AG09309 (cell line): ENCODE results near the gene CDH13.

Experiments used
- DNase-seq: peaks from one replicate; pipeline ENCODE4 v3.0.0-alpha.2; 2010; ENCODE audit warnings: low read depth
- H3K4me3 ChIP-seq: 2 replicates; pipeline ENCODE4 v1.5.1; 2011; ENCODE audit warnings: mild to moderate bottlenecking, low read depth, low read length, moderate library complexity; ENCODE audit not compliant: control insufficient read depth
- CTCF ChIP-seq: IDR thresholded peaks from 2 replicates; pipeline ENCODE4 v1.5.1; 2011; ENCODE audit warnings: mild to moderate bottlenecking, low read depth, low read length, inconsistent platforms; ENCODE audit not compliant: insufficient read depth, control insufficient read depth; ENCODE audit errors: missing control alignments

Gene CDH13

GRCh38 chr16:82716361-82716855 lies 89.6 kb downstream of the CDH13 start:
- DNase-seq, result no peak
- no peak for TF ChIP-seq CTCF
- no peak overlapping the region for H3K4me3 ChIP-seq

GRCh38 chr16:82720414-82720813 lies 93.6 kb downstream of the CDH13 start:
- no peak for DNase-seq
- no peak overlapping the region for H3K4me3 ChIP-seq
- no peak for TF ChIP-seq CTCF

- TF ChIP-seq CTCF, result no peak
- DNase-seq, result no peak
These were observed 99.5 kb downstream of the CDH13 start for GRCh38 chr16:82726306-82726705.

GRCh38 chr16:82728901-82729300 lies 102.1 kb downstream of the CDH13 start:
- DNase-seq, result no peak
- no peak overlapping the region for H3K4me3 ChIP-seq
- no peak for TF ChIP-seq CTCF

More at GRCh38 chr16:82726306-82726705, 99.5 kb downstream of the CDH13 start:
- no peak overlapping the region for H3K4me3 ChIP-seq

- H3K4me3 ChIP-seq, result no peak overlapping the region
- TF ChIP-seq CTCF, result no peak
- DNase-seq, result no peak
These were observed 104.1 kb downstream of the CDH13 start for GRCh38 chr16:82730901-82731300.

GRCh38 chr16:82732461-82732860 lies 105.7 kb downstream of the CDH13 start:
- peak; percentile 57 for DNase-seq

More at GRCh38 chr16:82732461-82732860, 105.7 kb downstream of the CDH13 start:
- H3K4me3 ChIP-seq, result no peak overlapping the region
- TF ChIP-seq CTCF, result no peak
